H9 (cell line): ENCODE data around the gene ARFGAP1. TPM values are rescaled to one million over a fixed set of nuclear protein-coding genes. Genes with fewer than 3 reads are reported as not detected.

ENCODE experiments used
- DNase-seq: peaks from one replicate; pipeline ENCODE4 v3.0.0-alpha.2; 2017
- H2AFZ ChIP-seq: one replicate; pipeline ENCODE4 v1.6.1; 2013; ENCODE audit warnings: mild to moderate bottlenecking, low read length, control low read depth, moderate library complexity
- H2AK5ac ChIP-seq: 2 replicates; pipeline ENCODE4 v1.6.1; 2013; ENCODE audit warnings: low read length, control low read depth, mixed read lengths; ENCODE audit not compliant: insufficient read length
- H2BK120ac ChIP-seq: one replicate; pipeline ENCODE4 v1.6.1; 2013; ENCODE audit warnings: low read depth, mild to moderate bottlenecking, low read length, control low read depth, inconsistent platforms; ENCODE audit not compliant: poor library complexity, severe bottlenecking
- H2BK12ac ChIP-seq: 2 replicates; pipeline ENCODE4 v1.6.1; 2013; ENCODE audit warnings: low read length, control low read depth, mixed read lengths, low read depth; ENCODE audit not compliant: insufficient read length
- H2BK15ac ChIP-seq: 2 replicates; pipeline ENCODE4 v1.6.1; 2013; ENCODE audit warnings: low read depth, low read length, control low read depth
- H2BK20ac ChIP-seq: one replicate; pipeline ENCODE4 v1.6.1; 2013; ENCODE audit warnings: low read depth, mild to moderate bottlenecking, low read length, control low read depth, inconsistent platforms; ENCODE audit not compliant: poor library complexity, severe bottlenecking
- H2BK5ac ChIP-seq: 2 replicates; pipeline ENCODE4 v1.6.1; 2013; ENCODE audit warnings: low read length, control low read depth, mixed read lengths; ENCODE audit not compliant: insufficient read length
- H3K14ac ChIP-seq: 2 replicates; pipeline ENCODE4 v1.6.1; 2013; ENCODE audit warnings: low read length, control low read depth; ENCODE audit not compliant: insufficient read depth
- H3K18ac ChIP-seq: 2 replicates; pipeline ENCODE4 v1.6.1; 2013; ENCODE audit warnings: low read depth, mild to moderate bottlenecking, mixed read lengths, low read length, control low read depth; ENCODE audit not compliant: insufficient read length
- H3K23ac ChIP-seq: 2 replicates; pipeline ENCODE4 v1.6.1; 2013; ENCODE audit warnings: low read length, control low read depth, mixed read lengths, low read depth; ENCODE audit not compliant: insufficient read length
- H3K23me2 ChIP-seq: 2 replicates; pipeline ENCODE4 v1.6.1; 2013; ENCODE audit warnings: low read depth, mild to moderate bottlenecking, mixed read lengths, low read length, control low read depth; ENCODE audit not compliant: insufficient read length, poor library complexity, severe bottlenecking
- H3K27ac ChIP-seq: 2 replicates; pipeline ENCODE4 v1.5.1; 2013; ENCODE audit warnings: low read length, control low read depth, mixed read lengths, low read depth; ENCODE audit not compliant: insufficient read length
- H3K27me3 ChIP-seq: 2 replicates; pipeline ENCODE4 v1.6.1; 2013; ENCODE audit warnings: low read length, control low read depth, inconsistent platforms; ENCODE audit not compliant: insufficient read depth
- H3K4ac ChIP-seq: 2 replicates; pipeline ENCODE4 v1.6.1; 2013; ENCODE audit warnings: low read depth, mild to moderate bottlenecking, control low read depth, inconsistent platforms, low read length, moderate library complexity
- H3K4me1 ChIP-seq: 2 replicates; pipeline ENCODE4 v1.6.1; 2013; ENCODE audit warnings: low read length, control low read depth, inconsistent platforms; ENCODE audit not compliant: insufficient read depth
- H3K4me2 ChIP-seq: 2 replicates; pipeline ENCODE4 v1.6.1; 2013; ENCODE audit warnings: low read length, control low read depth, mixed read lengths; ENCODE audit not compliant: insufficient read length, insufficient read depth
- H3K56ac ChIP-seq: 2 replicates; pipeline ENCODE4 v1.6.1; 2013; ENCODE audit warnings: low read depth, mild to moderate bottlenecking, mixed read lengths, low read length, control low read depth; ENCODE audit not compliant: insufficient read length
- H3K79me1 ChIP-seq: 2 replicates; pipeline ENCODE4 v1.6.1; 2013; ENCODE audit warnings: low read depth, mild to moderate bottlenecking, moderate library complexity, low read length, control low read depth, inconsistent platforms; ENCODE audit not compliant: insufficient read depth, poor library complexity, severe bottlenecking
- H3K79me2 ChIP-seq: 2 replicates; pipeline ENCODE4 v1.6.1; 2013; ENCODE audit warnings: low read length, control low read depth, inconsistent platforms; ENCODE audit not compliant: insufficient read depth
- H3K9ac ChIP-seq: 2 replicates; pipeline ENCODE4 v1.6.1; 2013; ENCODE audit warnings: low read length, control low read depth, mixed read lengths; ENCODE audit not compliant: insufficient read length; ENCODE audit errors: extremely low read depth
- H3K9me3 ChIP-seq: one replicate; pipeline ENCODE4 v1.6.1; 2013; ENCODE audit warnings: low read depth, low read length, inconsistent platforms; ENCODE audit not compliant: control insufficient read depth
- H3T11ph ChIP-seq: one replicate; pipeline ENCODE4 v1.6.1; 2013; ENCODE audit warnings: mild to moderate bottlenecking, low read length, control low read depth, inconsistent platforms
- H4K20me1 ChIP-seq: one replicate; pipeline ENCODE4 v1.6.1; 2013; ENCODE audit not compliant: control insufficient read depth, insufficient read length, insufficient read depth
- H4K5ac ChIP-seq: 2 replicates; pipeline ENCODE4 v1.6.1; 2013; ENCODE audit warnings: low read depth, mild to moderate bottlenecking, mixed read lengths, low read length, control low read depth; ENCODE audit not compliant: insufficient read length
- H4K8ac ChIP-seq: replicated peaks from 2 replicates; pipeline ENCODE4 v1.6.1; 2013; ENCODE audit warnings: low read length, control low read depth, mixed read lengths, low read depth; ENCODE audit not compliant: insufficient read length
- H4K91ac ChIP-seq: 2 replicates; pipeline ENCODE4 v1.6.1; 2013; ENCODE audit warnings: low read depth, mild to moderate bottlenecking, moderate library complexity, mixed read lengths, low read length, control low read depth; ENCODE audit not compliant: insufficient read length
- H3K27ac Mint-ChIP-seq, 3 experiments: 2 replicates in 2 of 3; 3 replicates in 1 of 3; pipeline ENCODE4 v1.8.0; 2020 to 2021; ENCODE audit warnings: mixed read lengths in 3 of 3, mild to moderate bottlenecking in 1 of 3, moderate library complexity in 1 of 3
- H3K27me3 Mint-ChIP-seq: 2 replicates; pipeline ENCODE4 v1.8.0; 2021; ENCODE audit warnings: low read depth, mild to moderate bottlenecking, moderate library complexity, mixed read lengths
- H3K36me3 Mint-ChIP-seq, 3 experiments: 2 replicates in 2 of 3; 3 replicates in 1 of 3; pipeline ENCODE4 v1.8.0; 2020 to 2021; ENCODE audit warnings: low read depth in 3 of 3, mixed read lengths in 3 of 3; ENCODE audit not compliant: insufficient read depth in 1 of 3
- H3K4me1 Mint-ChIP-seq, 2 experiments: 2 replicates each; pipeline ENCODE4 v1.8.0; 2020; ENCODE audit warnings: mixed read lengths in 2 of 2
- H3K4me3 Mint-ChIP-seq, 2 experiments: 2 replicates in 1 of 2; 3 replicates in 1 of 2; pipeline ENCODE4 v1.8.0; 2020 to 2021; ENCODE audit warnings: mild to moderate bottlenecking in 2 of 2, mixed read lengths in 2 of 2, moderate library complexity in 1 of 2
- H3K9me3 Mint-ChIP-seq, 2 experiments: 2 replicates in 1 of 2; 3 replicates in 1 of 2; pipeline ENCODE4 v1.8.0; 2020; ENCODE audit warnings: mild to moderate bottlenecking in 2 of 2, mixed read lengths in 2 of 2, moderate library complexity in 1 of 2
- CTCF ChIP-seq: fragments of 200-600 bp; sonication (generic); conservative IDR thresholded peaks from 3 replicates; pipeline ENCODE4 v1.8.0; 2021; ENCODE audit warnings: antibody characterized with exemption, mild to moderate bottlenecking
- WGBS: extraction: QIAGEN DNeasy Blood & Tissue Kit; methylation state at CpG from one replicate; pipeline ENCODE4 v1.1.7; 2013; ENCODE audit warnings: missing lambda C conversion rate, low lambda C conversion rate, mixed read lengths; ENCODE audit not compliant: insufficient read length; ENCODE audit errors: extremely low coverage; 5-methylcytosine and 5-hydroxymethylcytosine counted together
- total RNA-seq: library from RNA; stranded (reverse); gene quantifications from 2 replicates; pipeline ENCODE4 v1.2.1, GENCODE V29; 2021

Gene ARFGAP1
- total RNA-seq, 1 experiment from 2014 or later = 114 TPM

- H3K9me3 Mint-ChIP-seq = no peaks in the 10 kb centered on the region
- H3K27me3 Mint-ChIP-seq = peaks cover 12% of the 10 kb centered on the region
- Histone ChIP-seq H3K79me1 (no peaks in the 10 kb centered on the region), H3K79me2 (peaks cover 2% of the 10 kb centered on the region; the same call in 1 of the 2 replicates), H3K9me3 (no peaks in the 10 kb centered on the region), H3K9ac (no peak overlapping the region), H2BK12ac (no peak overlapping the region), H3K23me2 (no peaks in the 10 kb centered on the region), H3K27me3 (no peaks in the 10 kb centered on the region), H4K20me1 (no peaks in the 10 kb centered on the region), H3K4me2 (no peak overlapping the region), H4K5ac (no peak overlapping the region), H3T11ph (no peak overlapping the region), H4K8ac (no peak overlapping the region), H4K91ac (no peak overlapping the region), H3K18ac (no peak overlapping the region), H2BK20ac (no peak overlapping the region), H3K4me1 (no peaks in the 10 kb centered on the region), H2BK120ac (no peak overlapping the region), H2AFZ (no peak overlapping the region), H3K14ac (no peak overlapping the region; the same call in 1 of the 2 replicates), H3K4ac (no peak overlapping the region), H3K23ac (no peak overlapping the region), H3K56ac (no peak overlapping the region), H2BK15ac (no peak overlapping the region), H2AK5ac (no peak overlapping the region), H2BK5ac (no peak overlapping the region), H3K27ac (no peak overlapping the region)
- H3K27ac Mint-ChIP-seq = peak overlapping the region in 2 of 3 experiments; percentile 19 to 40; a peak in 1 of 7 replicates
- H3K36me3 Mint-ChIP-seq = no peaks in the 10 kb centered on the region
- no peak for TF ChIP-seq CTCF
- no peak overlapping the region for H3K4me3 Mint-ChIP-seq
- no CpG with 5 or more reads among the region's 7 CpGs for WGBS
- no peak for DNase-seq
- peaks cover 12 to 20% of the 10 kb centered on the region in 2 experiments for H3K4me1 Mint-ChIP-seq
These were observed 4.4 kb upstream of the ARFGAP1 start for GRCh38 chr20:63268256-63268655.
